Measurements from ENCODE around the gene CXCL17. TPM values are rescaled to one million over a fixed set of nuclear protein-coding genes. Genes with fewer than 3 reads are reported as not detected.
"Not testable (repeated sequence)": the region's sequence is repeated elsewhere in the genome, so short reads cannot be mapped to it uniquely, and the experiment has no call there.

Gene CXCL17
- under 1 TPM in 1 of 4 donors, not detected in 3; 0.55 TPM for total RNA-seq

GRCh38 chr19:42442833-42443232, at the start of gene CXCL17:
Gene CXCL17, minus strand, starts transcription at chr19:42442946. Its CDS starts 114 bp downstream, at chr19:42442832.
- Histone ChIP-seq H3K36me3 (no peaks in the 10 kb centered on the region), H3K4me3 (no peak within 1 kb of the TSS), H3K9me3 (no peaks in the 10 kb centered on the region), H3K4me1 (peaks cover 25% of the 10 kb centered on the region), H3K27ac (no peak within 1 kb of the TSS), H3K27me3 (no peaks in the 10 kb centered on the region)
- DNase-seq (ENCODE audit: low spot score in 2 of 2), result no peak
- WGBS, result 97% methylated on average over 7 of the region's 7 CpGs
- TF ChIP-seq EP300 (IDR thresholded peaks at IDR 0.05) (no peak), POLR2A (IDR thresholded peaks at IDR 0.05) (no peak), CTCF (IDR thresholded peaks at IDR 0.05) (no peak), POLR2AphosphoS5 (IDR thresholded peaks at IDR 0.05) (no peak)

- no peak for DNase-seq (ENCODE audit: low spot score in 2 of 2)
- Histone ChIP-seq H3K36me3 (no peaks in the 10 kb centered on the region), H3K4me1 (no peaks in the 10 kb centered on the region), H3K27ac (no peak overlapping the region), H3K9me3 (no peaks in the 10 kb centered on the region), H3K27me3 (no peaks in the 10 kb centered on the region), H3K4me3 (no peak overlapping the region)
- WGBS, result 78% methylated on average over 6 of the region's 6 CpGs
- TF ChIP-seq CTCF (IDR thresholded peaks at IDR 0.05), result no peak
- no peak for TF ChIP-seq POLR2A (IDR thresholded peaks at IDR 0.05)
- no peak for TF ChIP-seq POLR2AphosphoS5 (IDR thresholded peaks at IDR 0.05)
These were observed 46.2 kb upstream of the CXCL17 start for GRCh38 chr19:42488783-42489521.

GRCh38 chr19:42487798-42488178, 45.0 kb upstream of the CXCL17 start:
- 97% methylated on average over 3 of the region's 3 CpGs for WGBS
- Histone ChIP-seq H3K27me3 (no peaks in the 10 kb centered on the region), H3K4me1 (no peaks in the 10 kb centered on the region), H3K27ac (no peak overlapping the region), H3K4me3 (no peak overlapping the region), H3K9me3 (no peaks in the 10 kb centered on the region), H3K36me3 (no peaks in the 10 kb centered on the region)
- no peak for TF ChIP-seq POLR2A (IDR thresholded peaks at IDR 0.05)
- TF ChIP-seq EP300 (IDR thresholded peaks at IDR 0.05), result no peak
- no peak for TF ChIP-seq POLR2AphosphoS5 (IDR thresholded peaks at IDR 0.05)
- no peak for TF ChIP-seq CTCF (IDR thresholded peaks at IDR 0.05)
- no peak for DNase-seq (ENCODE audit: low spot score in 2 of 2)

GRCh38 chr19:42487032-42487797, 44.5 kb upstream of the CXCL17 start:
- WGBS, result 71% methylated on average over 3 of the region's 3 CpGs

GRCh38 chr19:42485036-42485435, 42.3 kb upstream of the CXCL17 start:
- DNase-seq (ENCODE audit: low spot score in 2 of 2), result not testable (repeated sequence)
- WGBS, result 57% methylated on average over 4 of the region's 4 CpGs

More at GRCh38 chr19:42487032-42487797, 44.5 kb upstream of the CXCL17 start:
- no peaks in the 10 kb centered on the region for H3K27me3 ChIP-seq
- no peaks in the 10 kb centered on the region for H3K4me1 ChIP-seq
- no peak for DNase-seq (ENCODE audit: low spot score in 2 of 2)
- no peak overlapping the region for H3K4me3 ChIP-seq
- H3K36me3 ChIP-seq, result no peaks in the 10 kb centered on the region
- no peaks in the 10 kb centered on the region for H3K9me3 ChIP-seq
- TF ChIP-seq POLR2A (IDR thresholded peaks at IDR 0.05) (no peak), CTCF (IDR thresholded peaks at IDR 0.05) (no peak), POLR2AphosphoS5 (IDR thresholded peaks at IDR 0.05) (no peak), EP300 (IDR thresholded peaks at IDR 0.05) (no peak)
- no peak overlapping the region for H3K27ac ChIP-seq

More at GRCh38 chr19:42485036-42485435, 42.3 kb upstream of the CXCL17 start:
- not testable (repeated sequence) for H3K4me1 ChIP-seq, H3K27ac ChIP-seq, H3K27me3 ChIP-seq, H3K36me3 ChIP-seq, H3K9me3 ChIP-seq, H3K4me3 ChIP-seq

Data from suprapubic skin (tissue), 4 donors.